HL-60/S4 treated with retinoic acid at 250 ng/mL for 4 days and 3 days (cell line): Measurements from ENCODE around the gene FAM117B.
"Not testable (repeated sequence)": the region's sequence is repeated elsewhere in the genome, so short reads cannot be mapped to it uniquely, and the experiment has no call there.

Source experiments
- in situ Hi-C: fragments of 300-500 bp; cut with MboI; formaldehyde crosslinking; loops from 2 replicates; pipeline ENCODE4 v1.7.0; 2022; ENCODE audit warnings: low sequenced_read_pairs

The FAM117B gene

GRCh38 chr2:202636213-202636513 lies 1.4 kb downstream of the FAM117B start:
- in situ Hi-C loops = no loop called here

DNA sequence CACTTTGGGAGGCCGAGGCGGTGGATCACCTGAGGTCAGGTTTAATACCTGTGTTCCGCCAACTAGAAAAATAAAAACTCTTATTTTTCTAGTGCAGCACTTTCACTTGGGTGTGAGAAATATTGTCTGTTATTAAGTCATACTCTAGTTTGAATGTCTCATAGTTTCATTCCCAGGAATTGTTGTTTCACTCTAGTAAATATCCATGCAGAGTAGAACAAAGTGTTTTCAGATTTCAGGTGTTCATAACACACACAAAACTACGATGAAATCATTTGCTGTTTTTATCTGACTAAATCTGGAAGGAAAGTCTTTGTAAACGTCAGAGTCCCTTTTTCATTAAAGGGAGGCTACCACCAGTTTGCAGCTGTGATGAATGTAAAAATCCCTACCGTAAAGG lies 4.0 kb downstream of the FAM117B start:
- in situ Hi-C loops = no loop called here

- in situ Hi-C loops = no loop called here
These were observed 4.5 kb downstream of the FAM117B start for GRCh38 chr2:202639231-202639630.

DNA sequence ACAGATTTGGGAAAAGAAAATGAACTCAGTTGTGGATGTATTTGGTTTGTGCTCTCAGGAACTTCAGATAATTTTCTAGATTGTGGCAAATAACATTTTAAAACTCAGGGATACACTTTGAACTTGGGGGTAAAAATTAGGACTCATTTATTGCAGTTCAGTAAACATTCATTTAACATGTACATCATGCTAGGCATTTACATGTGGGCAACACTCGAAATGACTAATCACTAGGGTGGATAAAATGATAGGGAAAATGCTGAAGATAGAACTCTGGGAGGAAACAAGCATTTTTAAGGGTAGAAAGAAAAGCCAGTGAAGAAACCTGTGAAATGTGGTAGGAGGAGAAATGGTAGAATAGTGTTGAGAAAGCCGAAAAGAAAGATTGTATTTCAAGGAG lies 7.8 kb downstream of the FAM117B start:
- in situ Hi-C loops = no loop called here

- in situ Hi-C loops = no loop called here
These were observed 8.5 kb downstream of the FAM117B start for GRCh38 chr2:202643012-202643858.

- in situ Hi-C loops = no loop called here
These were observed 17.4 kb downstream of the FAM117B start for GRCh38 chr2:202652119-202652518.

DNA sequence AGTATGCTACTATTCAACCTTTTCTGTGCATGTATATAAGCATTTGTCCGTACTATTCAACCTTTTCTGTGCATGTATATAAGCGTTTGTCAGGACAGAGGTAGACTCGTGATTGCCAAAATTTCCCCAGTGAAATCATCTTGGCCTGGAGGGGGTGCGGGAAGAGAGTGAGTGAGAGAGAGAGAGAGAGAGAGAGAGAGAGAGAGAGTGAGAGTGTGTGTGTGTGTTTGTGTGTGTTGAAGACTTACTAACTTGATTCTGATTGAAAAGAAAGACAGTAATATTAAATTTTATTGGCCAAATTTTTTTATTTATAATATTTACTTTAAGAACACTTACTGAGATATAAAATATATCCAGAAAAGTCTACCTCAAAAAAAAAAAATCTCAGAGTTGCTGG lies 19.1 kb downstream of the FAM117B start:
- in situ Hi-C loops = no loop called here

- in situ Hi-C loops = no loop called here
These were observed 23.1 kb downstream of the FAM117B start for GRCh38 chr2:202657876-202658275.

- in situ Hi-C loops = no loop called here
These were observed 26.0 kb downstream of the FAM117B start for GRCh38 chr2:202660796-202661195.

DNA sequence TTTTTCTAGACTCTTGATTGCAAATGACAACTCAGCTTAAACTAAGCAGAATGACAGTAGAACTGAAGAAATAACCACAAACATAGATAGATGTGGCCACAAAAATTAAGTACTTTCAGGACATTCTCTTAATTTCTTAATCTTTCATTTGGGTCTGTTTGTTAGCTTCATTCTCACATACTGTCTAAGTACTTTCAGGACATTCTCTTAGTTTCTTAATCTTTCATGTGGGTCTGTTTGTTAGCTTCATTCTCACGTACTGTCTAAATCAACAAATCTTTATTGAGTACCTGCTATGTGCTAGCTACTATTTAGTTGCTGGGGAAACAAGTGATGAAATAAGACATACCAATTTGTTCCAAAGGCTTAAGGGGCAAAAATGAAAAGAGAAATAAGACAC lies 35.1 kb downstream of the FAM117B start:
- in situ Hi-C loops = no loop called here

GRCh38 chr2:202671317-202672035 lies 36.7 kb downstream of the FAM117B start:
- in situ Hi-C loops = no loop called here

GRCh38 chr2:202675097-202675496 lies 40.3 kb downstream of the FAM117B start:
- in situ Hi-C loops = not testable (repeated sequence)

DNA sequence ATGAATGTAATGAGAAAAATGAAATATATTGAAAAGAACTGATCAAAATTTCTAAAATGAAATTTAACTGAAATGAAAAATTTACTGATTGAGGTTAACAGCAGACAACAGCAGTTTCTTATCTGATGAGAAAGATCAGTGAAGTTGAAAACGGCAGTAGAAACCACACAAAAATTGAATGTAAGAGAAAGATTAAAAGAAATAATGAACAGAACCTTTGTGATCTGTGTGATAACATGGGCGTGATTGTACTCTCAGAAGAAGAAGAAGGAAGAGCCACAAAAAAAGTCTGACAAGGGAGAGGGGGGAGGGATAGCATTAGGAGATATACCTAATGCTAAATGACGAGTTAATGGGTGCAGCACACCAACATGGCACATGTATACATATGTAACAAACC lies 45.2 kb downstream of the FAM117B start:
- in situ Hi-C loops = no loop called here

- in situ Hi-C loops = no loop called here
These were observed 45.7 kb downstream of the FAM117B start for GRCh38 chr2:202680512-202680911.

DNA sequence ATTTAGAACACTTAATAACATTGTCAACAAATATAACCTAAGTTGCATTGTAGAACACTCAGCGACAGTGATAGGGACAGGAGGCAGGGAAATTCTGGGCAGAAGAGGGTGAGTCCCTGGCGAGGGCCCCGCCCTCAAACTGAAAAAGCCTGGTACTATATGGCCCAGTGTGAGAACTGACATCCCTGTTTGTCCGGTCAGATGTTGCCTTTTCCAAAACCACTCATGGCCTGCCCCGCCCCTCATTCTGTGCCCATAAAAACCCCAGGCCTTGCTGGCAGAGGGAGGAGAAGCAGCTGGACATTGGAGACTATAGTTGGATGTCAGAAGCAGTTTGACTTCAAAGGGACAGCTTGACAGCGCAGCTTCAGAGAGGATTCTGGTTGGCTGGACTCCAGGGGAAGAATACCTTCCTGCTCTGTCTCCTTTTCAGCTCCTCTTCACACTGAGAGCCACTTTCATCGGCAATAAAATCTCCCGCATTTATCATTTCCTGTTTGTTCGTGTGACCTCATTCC lies 47.0 kb downstream of the FAM117B start:
- in situ Hi-C loops = no loop called here

- in situ Hi-C loops = no loop called here
These were observed 47.5 kb downstream of the FAM117B start for GRCh38 chr2:202682274-202682673.

- in situ Hi-C loops = no loop called here
These were observed 52.5 kb downstream of the FAM117B start for GRCh38 chr2:202687276-202687675.

DNA sequence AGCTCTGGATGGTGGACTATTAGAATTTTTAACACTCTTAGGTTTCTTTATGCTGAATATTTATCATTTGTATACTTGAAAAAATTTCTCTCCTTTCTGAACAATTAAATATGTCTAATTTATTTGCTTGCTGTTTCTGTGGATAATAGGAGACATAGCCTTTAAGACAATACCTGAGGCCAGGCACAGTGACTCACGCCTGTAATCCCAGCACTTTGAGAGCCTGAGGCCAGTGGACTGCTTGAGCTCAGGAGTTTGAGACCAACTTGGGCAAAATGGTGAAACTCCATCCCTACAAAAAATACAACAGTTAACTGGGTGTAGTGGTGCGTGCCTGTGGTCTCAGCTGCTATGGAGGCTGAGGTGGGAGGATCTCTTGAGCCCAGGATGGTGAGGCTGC lies 54.7 kb downstream of the FAM117B start:
- in situ Hi-C loops = no loop called here

- in situ Hi-C loops = no loop called here
These were observed 55.1 kb downstream of the FAM117B start for GRCh38 chr2:202689898-202690297.

DNA sequence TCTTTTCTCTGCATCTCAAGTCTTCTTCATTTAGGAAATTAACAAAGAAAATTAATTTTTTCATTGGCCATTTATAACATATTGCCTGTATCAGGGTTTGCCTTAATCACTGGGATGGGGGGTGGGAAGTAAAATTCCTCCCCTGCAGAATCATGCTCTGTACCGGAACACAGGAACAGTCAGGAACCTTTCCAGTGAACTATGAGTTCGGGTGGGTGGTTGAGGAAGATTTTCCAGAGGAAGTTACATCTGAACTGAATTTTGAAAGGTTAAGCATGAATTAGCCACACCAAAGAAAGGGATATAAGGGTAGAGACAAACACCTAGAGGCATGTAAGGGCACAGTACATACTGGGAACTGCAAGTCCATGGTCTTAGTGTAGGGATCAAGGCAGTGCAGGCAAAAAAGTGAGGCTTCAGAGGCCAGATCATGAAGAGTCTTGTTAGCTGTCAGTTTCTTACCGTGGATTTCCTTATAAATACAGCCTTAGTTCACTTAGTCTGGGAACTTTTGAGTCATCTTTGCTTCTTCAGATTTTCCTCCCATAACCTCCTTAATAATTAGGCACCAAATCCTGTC lies 55.6 kb downstream of the FAM117B start:
- in situ Hi-C loops = no loop called here

DNA sequence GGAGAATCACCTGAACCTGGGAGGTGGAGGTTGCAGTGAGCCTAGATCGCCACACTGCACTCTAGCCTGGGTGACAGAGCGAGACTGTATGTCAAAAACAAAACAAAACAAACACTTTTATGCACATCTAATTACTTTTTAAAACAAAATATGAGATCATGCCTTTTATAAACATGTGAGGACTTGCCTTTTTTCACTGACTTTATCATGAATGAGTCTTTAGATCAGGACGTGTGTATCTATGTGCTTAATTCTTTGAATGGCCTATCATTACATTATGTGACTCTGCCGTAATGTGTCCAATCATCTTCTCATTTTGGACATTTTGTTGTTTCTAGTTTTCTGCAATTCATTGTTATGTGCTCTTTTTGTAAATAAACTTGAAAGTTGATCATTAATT lies 58.7 kb downstream of the FAM117B start:
- in situ Hi-C loops = no loop called here

- in situ Hi-C loops = no loop called here
These were observed 60.4 kb downstream of the FAM117B start for GRCh38 chr2:202695166-202695565.
